Activated CD8-positive, alpha-beta T cell treated with anti-CD3 and anti-CD28 coated beads for 36 hours (primary cell): Measurements from ENCODE around the gene FOXO6. TPM values are rescaled to one million over a fixed set of nuclear protein-coding genes. Genes with fewer than 3 reads are reported as not detected.
A peak's percentile ranks its signal among the peaks of the same experiment; 100 is the strongest.

Experiments
- ATAC-seq: fragments of 200-7000 bp; cut with Tn5 transposase; one replicate; pipeline ENCODE4 v1.10.0; 2021; ENCODE audit warnings: mild to moderate bottlenecking, moderate library complexity
- CTCF ChIA-PET: fragments of 350-600 bp; sonication (Branson Sonifier 250); formaldehyde crosslinking; loops from one replicate; lab custom pipeline; 2021; ENCODE audit warnings: antibody characterized with exemption; lab: Charles Lee
- POLR2A ChIA-PET: fragments of 350-600 bp; sonication (Branson Sonifier 250); formaldehyde crosslinking; loops from one replicate; lab custom pipeline; 2021; ENCODE audit warnings: antibody characterized with exemption; lab: Charles Lee
- DNase-seq: peaks from one replicate; pipeline ENCODE4 v3.0.0-alpha.2; 2020
- H3K27ac Mint-ChIP-seq: one replicate; pipeline ENCODE4 v1.8.0; 2021; ENCODE audit warnings: mild to moderate bottlenecking, mixed read lengths
- H3K27me3 Mint-ChIP-seq: one replicate; pipeline ENCODE4 v1.8.0; 2021; ENCODE audit warnings: mixed read lengths
- H3K36me3 Mint-ChIP-seq: one replicate; pipeline ENCODE4 v1.8.0; 2021; ENCODE audit warnings: low read depth, mixed read lengths
- H3K4me1 Mint-ChIP-seq: one replicate; pipeline ENCODE4 v1.8.0; 2021; ENCODE audit warnings: low read depth, mixed read lengths
- H3K4me3 Mint-ChIP-seq: one replicate; pipeline ENCODE4 v1.8.0; 2021; ENCODE audit warnings: mild to moderate bottlenecking, moderate library complexity, mixed read lengths
- H3K9me3 Mint-ChIP-seq: one replicate; pipeline ENCODE4 v1.8.0; 2021; ENCODE audit warnings: mixed read lengths
- intact Hi-C: fragments of 100-400 bp; cut with micrococcal nuclease; formaldehyde crosslinking; loops from one replicate; pipeline ENCODE4 v1.10.0; 2022
- total RNA-seq, 2 experiments: library from RNA; stranded (reverse); gene quantifications; one replicate each; pipeline ENCODE4 v1.2.3, GENCODE V29; 2021
- TF ChIP-seq, protein P1 (sequence below): fragments of 200-600 bp; IDR thresholded peaks from one replicate; pipeline ENCODE4 v1.8.0; 2022; ENCODE audit warnings: antibody characterized with exemption, mild to moderate bottlenecking

Gene FOXO6
- total RNA-seq, 2 experiments from 2014 or later, result 0.49 to 0.68 TPM

- peaks cover 19% of the 10 kb centered on the region for H3K27me3 Mint-ChIP-seq
- peaks cover 17% of the 10 kb centered on the region for H3K4me1 Mint-ChIP-seq
- no peak overlapping the region for H3K27ac Mint-ChIP-seq
- intact Hi-C loops, result no loop called here
- POLR2A ChIA-PET, result interaction anchor here (1.5 kb wide), 1 partner anchor 9 kb away, joined by 5 read pairs; no protein-coding TSS in a partner anchor
- DNase-seq (no peak), ATAC-seq (no peak)
- H3K4me3 Mint-ChIP-seq, result no peak overlapping the region
- TF ChIP-seq, protein P1, sequence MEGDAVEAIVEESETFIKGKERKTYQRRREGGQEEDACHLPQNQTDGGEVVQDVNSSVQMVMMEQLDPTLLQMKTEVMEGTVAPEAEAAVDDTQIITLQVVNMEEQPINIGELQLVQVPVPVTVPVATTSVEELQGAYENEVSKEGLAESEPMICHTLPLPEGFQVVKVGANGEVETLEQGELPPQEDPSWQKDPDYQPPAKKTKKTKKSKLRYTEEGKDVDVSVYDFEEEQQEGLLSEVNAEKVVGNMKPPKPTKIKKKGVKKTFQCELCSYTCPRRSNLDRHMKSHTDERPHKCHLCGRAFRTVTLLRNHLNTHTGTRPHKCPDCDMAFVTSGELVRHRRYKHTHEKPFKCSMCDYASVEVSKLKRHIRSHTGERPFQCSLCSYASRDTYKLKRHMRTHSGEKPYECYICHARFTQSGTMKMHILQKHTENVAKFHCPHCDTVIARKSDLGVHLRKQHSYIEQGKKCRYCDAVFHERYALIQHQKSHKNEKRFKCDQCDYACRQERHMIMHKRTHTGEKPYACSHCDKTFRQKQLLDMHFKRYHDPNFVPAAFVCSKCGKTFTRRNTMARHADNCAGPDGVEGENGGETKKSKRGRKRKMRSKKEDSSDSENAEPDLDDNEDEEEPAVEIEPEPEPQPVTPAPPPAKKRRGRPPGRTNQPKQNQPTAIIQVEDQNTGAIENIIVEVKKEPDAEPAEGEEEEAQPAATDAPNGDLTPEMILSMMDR, result no peak
- peaks cover 7% of the 10 kb centered on the region for H3K9me3 Mint-ChIP-seq
- peaks cover 2% of the 10 kb centered on the region for H3K36me3 Mint-ChIP-seq
- CTCF ChIA-PET, result interaction anchor here (1.3 to 1.9 kb wide), 2 partner anchors 11 to 28 kb away, joined by 3 to 8 read pairs; no protein-coding TSS in a partner anchor
Observed at GRCh38 chr1:41341772-41342562, 19.3 kb upstream of the FOXO6 start.

DNA sequence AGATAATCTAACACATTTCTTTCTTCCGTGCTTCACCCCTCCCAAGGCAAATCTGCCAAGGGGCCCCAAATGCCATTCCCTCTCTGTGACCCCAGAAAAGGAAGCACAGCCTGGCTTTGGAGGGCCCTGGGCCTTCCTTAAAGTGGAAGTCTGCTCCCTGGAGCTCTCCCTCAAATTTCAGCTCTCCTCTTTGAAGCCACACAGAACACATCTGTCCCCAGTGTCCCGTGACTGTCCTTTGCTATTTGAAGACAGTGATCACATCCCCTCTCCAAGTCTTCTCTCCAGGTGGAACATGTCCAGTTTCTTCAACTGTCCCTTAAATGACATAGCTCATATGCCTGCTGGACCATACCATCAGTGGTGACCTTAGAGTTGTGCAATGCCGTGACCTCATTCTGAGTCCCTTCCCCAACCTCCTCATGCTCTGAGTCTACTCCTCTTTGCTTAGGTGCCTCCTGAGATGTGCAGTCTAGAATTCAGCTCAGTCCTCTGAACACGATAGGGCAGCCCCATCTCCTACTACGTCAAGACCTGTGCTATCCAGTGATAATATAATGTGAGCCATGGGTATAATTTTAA, 18.4 kb upstream of the FOXO6 start:
- DNase-seq (no peak), ATAC-seq (no peak)
- H3K27me3 Mint-ChIP-seq, result peaks cover 17% of the 10 kb centered on the region
- peaks cover 17% of the 10 kb centered on the region for H3K4me1 Mint-ChIP-seq
- ChIA-PET CTCF (interaction anchor here (1.3 kb wide), 1 partner anchor 12 kb away, joined by 3 read pairs; no protein-coding TSS in a partner anchor), POLR2A (no interaction called here)
- no peak overlapping the region for H3K27ac Mint-ChIP-seq
- TF ChIP-seq, protein P1, result no peak
- peaks cover 7% of the 10 kb centered on the region for H3K9me3 Mint-ChIP-seq
- intact Hi-C loops, result no loop called here
- peaks cover 2% of the 10 kb centered on the region for H3K36me3 Mint-ChIP-seq
- H3K4me3 Mint-ChIP-seq, result no peak overlapping the region

GRCh38 chr1:41343790-41344699, 17.2 kb upstream of the FOXO6 start:
- DNase-seq (peak; percentile 69), ATAC-seq (peak; percentile 59)
- no peaks in the 10 kb centered on the region for H3K9me3 Mint-ChIP-seq
- ChIA-PET CTCF (interaction anchor here (0.7 to 1.6 kb wide), 2 partner anchors 23 to 51 kb away, joined by 3 to 4 read pairs; no protein-coding TSS in a partner anchor), POLR2A (no interaction called here)
- H3K27ac Mint-ChIP-seq, result peak overlapping the region; percentile 87
- intact Hi-C loops, result no loop called here
- H3K4me1 Mint-ChIP-seq, result peaks cover 17% of the 10 kb centered on the region
- TF ChIP-seq, protein P1, result no peak
- H3K27me3 Mint-ChIP-seq, result peaks cover 12% of the 10 kb centered on the region
- H3K36me3 Mint-ChIP-seq, result no peaks in the 10 kb centered on the region
- no peak overlapping the region for H3K4me3 Mint-ChIP-seq

GRCh38 chr1:41344708-41345159, 16.5 kb upstream of the FOXO6 start:
- Mint-ChIP-seq H3K4me3 (no peak overlapping the region), H3K4me1 (peaks cover 17% of the 10 kb centered on the region), H3K27me3 (peaks cover 15% of the 10 kb centered on the region), H3K27ac (peak overlapping the region; percentile 87), H3K9me3 (no peaks in the 10 kb centered on the region), H3K36me3 (no peaks in the 10 kb centered on the region)
- DNase-seq (peak; percentile 74), ATAC-seq (peak; percentile 84)
- intact Hi-C loops, result no loop called here
- ChIA-PET POLR2A (no interaction called here), CTCF (interaction anchor here (1.3 to 1.6 kb wide), 2 partner anchors 10 to 50 kb away, joined by 4 read pairs; no protein-coding TSS in a partner anchor)
- TF ChIP-seq, protein P1, result no peak
